IPS-15b (cell line): ENCODE measurements around the gene FBXL16.
A peak's percentile ranks its signal among the peaks of the same experiment; 100 is the strongest.

Source experiments
- H3K27me3 ChIP-seq: one replicate; pipeline ENCODE4 v1.6.1; 2013; ENCODE audit warnings: low read length; ENCODE audit not compliant: control insufficient read depth, insufficient read depth
- H3K36me3 ChIP-seq: one replicate; pipeline ENCODE4 v1.6.1; 2013; ENCODE audit warnings: low read length; ENCODE audit not compliant: control insufficient read depth, insufficient read depth
- H3K4me1 ChIP-seq: one replicate; pipeline ENCODE4 v1.6.1; 2013; ENCODE audit warnings: mild to moderate bottlenecking, low read length; ENCODE audit not compliant: control insufficient read depth, insufficient read depth
- H3K4me3 ChIP-seq: one replicate; pipeline ENCODE4 v1.5.1; 2013; ENCODE audit warnings: low read depth, low read length
- H3K9ac ChIP-seq: one replicate; pipeline ENCODE4 v1.6.1; 2013; ENCODE audit warnings: low read depth, mild to moderate bottlenecking, low read length
- H3K9me3 ChIP-seq: one replicate; pipeline ENCODE4 v1.6.1; 2013; ENCODE audit warnings: mild to moderate bottlenecking, low read length; ENCODE audit not compliant: control insufficient read depth, insufficient read depth

The FBXL16 gene

DNA sequence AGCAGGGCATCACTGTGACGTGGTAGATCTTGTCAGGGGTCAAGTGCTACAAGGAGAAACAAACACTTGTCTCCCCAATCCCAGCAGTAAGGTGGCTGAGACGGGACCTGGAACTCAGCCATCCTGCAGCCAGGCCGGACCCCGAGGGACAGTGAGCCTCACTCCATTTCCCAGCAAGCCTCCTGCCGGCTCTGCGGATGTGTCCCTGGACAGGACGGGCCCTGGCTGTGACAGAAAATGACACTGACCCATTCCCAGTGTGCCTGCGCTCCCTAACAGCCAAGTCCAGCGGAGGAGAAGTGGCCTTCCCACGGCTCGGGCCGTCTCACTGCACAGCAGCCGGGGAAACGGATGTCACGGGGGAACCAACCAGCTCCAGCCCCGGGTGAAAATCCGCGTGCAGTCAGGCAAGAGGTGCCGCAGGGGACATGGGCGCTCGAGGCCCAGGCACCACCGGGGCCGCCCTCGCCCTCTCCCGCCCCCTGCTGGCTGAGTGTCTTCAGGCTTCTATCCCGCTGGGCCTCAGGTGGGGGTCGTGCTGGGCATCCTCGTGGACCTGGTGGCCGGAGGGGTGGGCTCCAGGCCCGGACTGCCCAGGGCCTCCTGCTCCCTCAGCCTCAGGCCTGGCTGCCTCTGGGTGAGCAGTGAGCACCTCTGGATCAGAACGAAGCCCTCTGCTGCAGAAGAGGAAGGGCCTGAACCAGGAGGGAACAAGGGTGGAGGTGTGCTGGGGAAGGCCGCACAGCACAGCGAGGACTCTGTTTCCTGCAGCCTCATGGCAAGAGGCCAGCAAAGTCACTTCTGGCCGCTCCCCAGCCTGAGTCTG is 28.0 kb upstream of the FBXL16 start:
- H3K4me1 ChIP-seq = no peaks in the 10 kb centered on the region
- H3K4me3 ChIP-seq = no peak overlapping the region
- no peaks in the 10 kb centered on the region for H3K27me3 ChIP-seq
- no peak overlapping the region for H3K9ac ChIP-seq
- H3K36me3 ChIP-seq = peaks cover 41% of the 10 kb centered on the region
- H3K9me3 ChIP-seq = no peaks in the 10 kb centered on the region

DNA sequence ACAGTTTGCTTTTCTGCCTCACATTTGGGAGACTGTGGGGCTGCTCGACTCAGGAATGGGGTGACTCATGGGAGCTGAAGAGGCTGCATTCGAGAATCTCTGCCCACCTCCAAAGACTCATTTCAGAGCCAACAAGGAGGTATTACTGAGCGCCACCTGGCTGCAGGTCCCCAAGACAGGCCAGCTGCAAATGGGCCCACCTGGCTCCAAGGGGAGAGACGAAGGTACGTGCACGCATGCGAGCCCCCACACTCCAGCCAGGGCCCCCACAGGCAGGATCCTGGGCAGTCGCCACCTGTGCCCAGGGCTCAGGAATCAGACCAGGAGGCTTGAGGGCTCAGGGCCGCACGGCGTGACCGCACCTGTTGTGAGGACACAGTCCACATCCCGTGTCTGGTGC is 27.3 kb upstream of the FBXL16 start:
- Histone ChIP-seq H3K27me3 (no peaks in the 10 kb centered on the region), H3K4me1 (no peaks in the 10 kb centered on the region), H3K9me3 (no peaks in the 10 kb centered on the region), H3K4me3 (no peak overlapping the region), H3K9ac (no peak overlapping the region), H3K36me3 (peaks cover 41% of the 10 kb centered on the region)

DNA sequence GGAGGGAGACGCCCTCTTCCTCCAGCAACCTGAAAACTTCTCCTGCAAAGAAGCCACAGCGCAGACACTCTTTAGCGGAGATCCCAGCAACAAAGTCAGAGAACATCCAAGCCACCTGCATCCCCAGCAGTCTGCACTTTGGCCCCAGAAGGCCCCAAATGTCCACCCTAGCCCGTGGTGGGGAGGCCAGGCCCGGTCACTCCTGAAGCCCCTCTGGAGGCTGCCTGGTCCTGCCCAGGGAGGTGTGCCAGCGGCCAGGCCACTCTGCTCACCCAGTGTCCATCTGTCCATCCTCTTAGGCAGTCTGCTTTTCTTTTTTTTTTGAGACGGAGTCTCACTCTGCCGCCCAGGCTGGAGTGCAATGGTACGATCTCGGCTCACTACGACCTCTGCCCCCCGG is 26.7 kb upstream of the FBXL16 start:
- H3K36me3 ChIP-seq = peaks cover 41% of the 10 kb centered on the region
- H3K4me3 ChIP-seq = no peak overlapping the region
- H3K9ac ChIP-seq = no peak overlapping the region
- H3K27me3 ChIP-seq = no peaks in the 10 kb centered on the region
- no peaks in the 10 kb centered on the region for H3K9me3 ChIP-seq
- H3K4me1 ChIP-seq = no peaks in the 10 kb centered on the region

DNA sequence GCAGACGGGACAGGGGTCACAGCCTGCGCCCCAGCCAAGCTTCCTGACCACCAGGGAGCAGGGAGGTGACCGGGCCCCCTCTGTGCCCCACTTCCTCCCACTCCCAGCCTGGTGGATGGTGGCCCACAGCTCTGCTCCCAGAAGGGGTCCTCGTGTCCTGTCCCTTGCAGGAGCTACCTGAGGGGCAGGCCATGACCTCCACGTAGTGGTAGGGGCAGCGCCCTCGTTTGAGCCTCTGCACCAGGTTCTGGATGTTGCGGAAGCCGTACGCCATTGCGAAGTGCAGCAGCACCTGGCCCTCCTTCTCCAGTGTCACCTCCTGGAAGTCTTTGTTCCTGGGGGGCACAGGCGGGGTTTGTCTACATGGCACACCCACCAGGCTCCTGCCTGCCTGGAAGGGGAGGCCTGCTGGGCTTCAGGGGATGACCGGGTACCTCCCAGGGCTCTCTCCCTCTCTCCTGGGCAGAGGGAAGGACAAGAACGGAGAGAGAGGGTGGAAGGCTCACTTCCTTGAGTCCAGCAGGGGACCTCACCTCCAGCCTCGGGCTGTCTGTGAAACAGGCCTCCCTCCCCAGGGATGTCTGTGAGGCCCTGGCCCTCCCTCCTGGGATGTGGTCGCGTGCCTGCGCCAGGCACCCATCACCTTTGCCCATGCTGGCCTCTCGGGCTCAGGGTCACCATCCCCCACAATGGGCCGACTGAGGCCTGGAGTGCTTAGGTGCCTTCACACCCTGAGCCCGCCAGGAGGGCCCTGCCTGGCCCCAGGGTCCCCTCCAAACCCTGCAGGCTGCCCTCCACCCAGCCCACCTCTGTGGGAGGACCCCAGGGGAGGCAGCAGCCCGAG is 25.3 kb upstream of the FBXL16 start:
- Histone ChIP-seq H3K9ac (no peak overlapping the region), H3K27me3 (peaks cover 3% of the 10 kb centered on the region), H3K36me3 (peaks cover 35% of the 10 kb centered on the region), H3K4me1 (peaks cover 2% of the 10 kb centered on the region), H3K4me3 (no peak overlapping the region), H3K9me3 (no peaks in the 10 kb centered on the region)

DNA sequence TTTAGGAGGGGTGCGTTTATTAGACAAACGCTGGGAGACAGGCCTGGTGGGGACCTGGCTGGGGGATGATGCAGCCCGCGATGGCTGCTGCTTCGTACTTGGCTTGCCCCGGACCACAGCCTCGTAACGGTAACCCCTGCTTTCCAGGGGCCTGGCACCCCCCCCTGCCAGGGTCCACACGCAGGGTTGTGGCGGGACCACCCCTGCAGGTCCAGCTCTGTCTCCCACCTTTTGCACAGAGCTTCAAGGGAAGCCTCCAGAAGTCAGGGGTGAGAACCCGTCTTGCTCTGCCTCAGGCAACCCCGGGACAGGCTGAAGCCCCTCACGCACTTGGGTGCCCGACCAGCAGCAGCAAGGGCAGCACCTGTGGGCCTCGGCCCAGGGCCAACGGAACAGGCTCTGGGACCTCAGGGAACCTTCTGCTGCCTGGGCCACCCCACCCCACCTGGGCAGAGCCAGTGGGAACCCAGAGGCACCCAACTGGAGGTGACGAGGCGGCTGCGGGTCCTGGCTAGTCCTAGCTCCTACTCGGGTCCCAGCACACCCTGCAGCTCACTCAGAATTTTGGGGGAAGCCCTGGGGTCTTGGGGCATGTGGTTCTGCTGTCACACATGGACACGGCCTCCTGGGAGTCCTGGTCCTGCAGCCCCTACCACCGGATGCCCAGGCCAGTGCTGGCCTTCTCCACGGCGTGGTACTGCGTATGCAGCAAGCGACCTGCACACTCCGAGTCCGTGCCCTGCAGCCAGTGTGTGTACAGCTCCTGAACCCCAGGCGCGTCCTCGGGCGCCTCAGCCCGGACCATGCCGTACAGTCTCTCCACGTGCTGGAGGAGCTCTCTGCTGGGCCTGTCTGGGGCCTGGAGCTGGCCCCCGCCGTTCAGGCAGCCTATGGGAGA is 24.4 kb upstream of the FBXL16 start:
- H3K9me3 ChIP-seq = no peaks in the 10 kb centered on the region

DNA sequence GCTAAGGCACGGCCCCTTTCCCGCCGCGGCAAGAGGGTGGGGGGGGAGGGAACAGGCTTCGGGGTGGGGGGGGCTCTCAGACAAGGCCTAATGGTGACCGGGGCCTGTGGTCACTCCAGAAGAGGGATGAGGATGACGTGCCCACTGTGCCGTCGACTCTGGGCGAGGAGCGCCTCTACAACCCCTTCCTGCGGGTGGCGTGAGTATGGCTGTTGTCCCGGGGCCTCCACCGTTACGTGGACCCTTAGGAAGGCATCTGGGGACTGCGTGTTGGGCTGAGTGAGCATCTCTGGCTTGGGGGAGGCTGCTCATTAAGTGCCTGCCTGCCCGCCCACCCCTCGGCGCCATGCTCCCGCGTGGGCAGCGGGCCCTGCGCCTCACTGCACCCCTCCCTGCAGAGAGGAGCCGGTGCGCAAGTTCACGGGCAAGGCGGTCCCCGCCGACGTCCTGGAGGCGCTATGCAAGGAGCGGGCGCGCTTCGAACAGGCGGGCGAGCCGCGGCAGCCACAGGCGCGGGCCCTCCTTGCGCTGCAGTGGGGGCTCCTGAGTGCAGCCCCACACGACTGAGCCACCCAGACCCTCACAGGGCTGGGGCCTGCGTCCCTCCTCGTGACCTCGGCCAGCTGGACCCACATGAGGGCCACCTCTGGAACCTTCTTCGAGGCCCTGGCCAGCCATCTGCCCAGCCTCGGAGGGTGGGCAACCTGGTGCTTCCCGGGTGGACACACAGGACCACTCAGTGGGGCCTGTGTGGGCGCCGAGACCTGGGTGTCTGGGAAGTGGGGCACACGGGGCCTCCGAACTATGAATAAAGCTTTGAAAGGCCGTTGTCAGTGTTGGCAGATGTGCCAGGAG is 23.5 kb upstream of the FBXL16 start:
- Histone ChIP-seq H3K27me3 (peaks cover 8% of the 10 kb centered on the region), H3K9ac (peak overlapping the region; percentile 24), H3K4me1 (peaks cover 2% of the 10 kb centered on the region), H3K9me3 (no peaks in the 10 kb centered on the region), H3K36me3 (peaks cover 19% of the 10 kb centered on the region), H3K4me3 (peak overlapping the region; percentile 58)

More for the DNA sequence above, 24.4 kb upstream of the FBXL16 start:
- Histone ChIP-seq H3K27me3 (peaks cover 8% of the 10 kb centered on the region), H3K4me1 (peaks cover 2% of the 10 kb centered on the region), H3K4me3 (no peak overlapping the region), H3K9ac (no peak overlapping the region), H3K36me3 (peaks cover 28% of the 10 kb centered on the region)

DNA sequence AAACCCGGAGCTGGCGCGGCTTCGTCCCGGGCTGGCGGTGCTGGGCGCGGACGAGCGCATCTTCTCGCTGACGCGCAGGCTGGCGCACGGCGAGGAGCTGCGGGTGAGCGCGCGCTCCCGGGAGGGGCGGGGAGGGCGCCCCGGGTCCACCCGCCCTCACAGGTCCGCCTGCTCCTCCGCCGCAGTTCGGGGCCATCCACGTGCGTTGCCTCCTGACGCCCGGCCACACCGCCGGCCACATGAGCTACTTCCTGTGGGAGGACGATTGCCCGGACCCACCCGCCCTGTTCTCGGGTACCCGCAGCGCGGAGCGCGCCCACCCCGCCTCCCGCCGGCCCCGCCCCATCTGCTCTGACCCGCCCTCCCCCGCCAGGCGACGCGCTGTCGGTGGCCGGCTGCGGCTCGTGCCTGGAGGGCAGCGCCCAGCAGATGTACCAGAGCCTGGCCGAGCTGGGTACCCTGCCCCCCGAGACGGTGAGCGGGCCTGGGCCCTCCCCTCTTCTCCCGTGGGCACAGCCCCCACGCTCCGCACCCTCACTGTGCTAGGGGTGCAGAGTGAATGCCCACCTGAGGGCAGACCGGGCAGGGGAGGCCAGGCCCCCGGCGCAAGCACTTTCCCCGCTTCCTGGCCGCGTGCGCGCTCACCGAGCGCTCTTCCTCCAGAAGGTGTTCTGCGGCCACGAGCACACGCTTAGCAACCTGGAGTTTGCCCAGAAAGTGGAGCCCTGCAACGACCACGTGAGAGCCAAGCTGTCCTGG is 22.7 kb upstream of the FBXL16 start:
- Histone ChIP-seq H3K4me3 (peak overlapping the region; percentile 58), H3K9ac (peak overlapping the region; percentile 24), H3K9me3 (no peaks in the 10 kb centered on the region), H3K27me3 (peaks cover 8% of the 10 kb centered on the region), H3K4me1 (peaks cover 2% of the 10 kb centered on the region), H3K36me3 (peaks cover 14% of the 10 kb centered on the region)

DNA sequence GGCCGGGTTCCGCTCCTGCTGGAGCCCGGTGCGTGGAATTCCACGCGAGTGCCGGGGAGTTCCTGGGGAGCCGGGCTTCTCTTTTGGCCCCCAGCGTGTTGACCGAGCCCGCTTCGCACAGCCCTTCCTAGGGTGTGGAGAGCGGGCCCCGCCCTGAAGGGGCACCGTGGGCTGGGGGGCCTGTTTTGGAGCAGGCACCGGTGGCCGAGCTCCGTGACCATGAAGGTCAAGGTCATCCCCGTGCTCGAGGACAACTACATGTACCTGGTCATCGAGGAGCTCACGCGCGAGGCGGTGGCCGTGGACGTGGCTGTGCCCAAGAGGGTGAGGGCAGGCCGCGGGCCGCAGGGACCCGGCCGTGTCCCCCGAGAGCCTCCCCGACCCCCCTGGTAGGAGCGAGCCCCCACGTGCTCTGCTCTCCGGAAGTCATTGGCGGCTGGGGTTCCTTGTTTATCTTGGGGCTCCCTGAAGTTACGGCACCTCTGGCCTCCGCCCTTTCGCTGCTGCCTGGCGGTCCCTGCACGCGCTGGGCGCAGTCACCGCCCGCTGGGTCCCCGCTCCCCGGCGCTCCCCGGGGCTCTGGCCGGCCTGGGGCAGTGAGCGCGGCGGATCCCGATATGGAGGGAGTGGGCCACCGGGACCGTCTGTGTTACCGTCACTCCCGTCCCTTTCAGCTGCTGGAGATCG is 21.8 kb upstream of the FBXL16 start:
- Histone ChIP-seq H3K27me3 (peaks cover 8% of the 10 kb centered on the region), H3K9ac (peak overlapping the region; percentile 26), H3K4me3 (peak overlapping the region; percentile 68), H3K9me3 (no peaks in the 10 kb centered on the region), H3K4me1 (peaks cover 2% of the 10 kb centered on the region), H3K36me3 (peaks cover 14% of the 10 kb centered on the region)

DNA sequence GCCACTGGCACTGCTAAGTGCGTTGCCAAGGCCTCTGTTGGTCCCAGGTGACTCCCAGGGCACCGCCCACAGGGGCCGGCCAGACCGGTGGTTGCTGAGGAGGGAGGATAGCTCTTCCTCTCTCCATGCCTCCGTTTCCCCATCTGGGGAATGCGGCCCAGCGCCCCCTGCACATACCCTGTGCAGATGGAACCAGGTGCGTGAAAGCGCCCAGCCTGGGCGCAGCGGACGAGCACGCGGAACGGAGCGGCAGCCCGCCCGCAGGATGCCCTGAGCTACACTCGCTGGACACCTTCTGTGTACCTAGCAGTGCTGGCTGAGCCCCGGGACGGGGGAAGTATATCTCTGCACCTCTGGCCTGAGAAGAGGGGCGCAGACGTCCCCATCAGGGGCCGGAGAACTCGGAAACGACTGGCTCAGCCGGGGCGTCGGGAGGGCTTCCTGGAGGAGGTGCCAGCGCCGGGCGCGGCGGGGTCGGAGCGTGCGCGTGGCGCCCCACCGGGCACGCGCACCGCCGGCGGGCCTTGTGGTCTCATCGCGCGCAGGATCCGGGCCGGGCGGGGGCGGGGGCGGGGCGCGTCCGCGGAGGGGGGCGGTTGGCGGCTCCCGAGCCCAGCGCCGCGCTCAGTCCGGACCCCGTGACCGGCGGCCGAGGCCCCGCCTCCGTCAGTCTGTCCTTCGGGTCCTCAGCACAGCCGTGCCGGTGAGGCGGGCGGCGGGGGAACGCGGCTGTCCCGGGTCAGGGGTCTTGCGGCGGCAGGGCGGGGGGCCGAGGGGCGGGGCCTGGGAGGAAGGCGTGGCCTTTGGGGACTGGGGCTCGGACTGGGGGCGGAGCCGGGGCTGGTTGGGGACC is 21.1 kb upstream of the FBXL16 start, which contains the start of the genes CCDC78 and HAGHL:
TSS of gene CCDC78 (minus strand) at position 6 of the 853 bp plus-strand sequence. CDS start 76 bp downstream, outside the sequence.
TSS of gene HAGHL (plus strand) at position 669 of the 853 bp plus-strand sequence. CDS start 404 bp downstream, outside the sequence.
- peak within 1 kb of the TSS; percentile 68 for H3K4me3 ChIP-seq
- H3K4me1 ChIP-seq = peaks cover 2% of the 10 kb centered on the region
- H3K36me3 ChIP-seq = peaks cover 15% of the 10 kb centered on the region
- peak within 1 kb of the TSS; percentile 54 for H3K9ac ChIP-seq
- H3K27me3 ChIP-seq = peaks cover 8% of the 10 kb centered on the region
- no peaks in the 10 kb centered on the region for H3K9me3 ChIP-seq
